Activated CD8-positive, alpha-beta memory T cell treated with anti-CD3 and anti-CD28 coated beads, Interleukin-2, amount 10 ng/mL, durations not matched to agents 7 days and 5 days (primary cell): Measurements from ENCODE around the gene CACNA1E. TPM values are rescaled to one million over a fixed set of nuclear protein-coding genes. Genes with fewer than 3 reads are reported as not detected.
"Not testable (repeated sequence)": the region's sequence is repeated elsewhere in the genome, so short reads cannot be mapped to it uniquely, and the experiment has no call there.

Experiments
- ATAC-seq: fragments of 150-1000 bp; cut with Tn5 transposase; one replicate; pipeline ENCODE4 v1.10.0; 2021; ENCODE audit warnings: moderate library complexity
- CTCF ChIA-PET: fragments of 350-600 bp; sonication (Branson Sonifier 250); formaldehyde crosslinking; loops from one replicate; lab custom pipeline; 2021; ENCODE audit warnings: antibody characterized with exemption; lab: Charles Lee
- DNase-seq: peaks from one replicate; pipeline ENCODE4 v3.0.0-alpha.2; 2020
- H3K27ac Mint-ChIP-seq: one replicate; pipeline ENCODE4 v1.8.0; 2021; ENCODE audit warnings: mild to moderate bottlenecking, mixed read lengths
- H3K27me3 Mint-ChIP-seq: one replicate; pipeline ENCODE4 v1.8.0; 2021; ENCODE audit warnings: mixed read lengths
- H3K36me3 Mint-ChIP-seq: one replicate; pipeline ENCODE4 v1.8.0; 2021; ENCODE audit warnings: mild to moderate bottlenecking, mixed read lengths
- H3K4me1 Mint-ChIP-seq: one replicate; pipeline ENCODE4 v1.8.0; 2021; ENCODE audit warnings: mixed read lengths
- H3K4me3 Mint-ChIP-seq: one replicate; pipeline ENCODE4 v1.8.0; 2021; ENCODE audit warnings: mild to moderate bottlenecking, moderate library complexity, mixed read lengths
- H3K9me3 Mint-ChIP-seq: one replicate; pipeline ENCODE4 v1.8.0; 2022; ENCODE audit warnings: low read depth, mixed read lengths
- total RNA-seq, 2 experiments: library from RNA; stranded (reverse); gene quantifications; one replicate each; pipeline ENCODE4 v1.2.3, GENCODE V29; 2021

Gene CACNA1E
- total RNA-seq, 2 experiments from 2014 or later = not detected

DNA sequence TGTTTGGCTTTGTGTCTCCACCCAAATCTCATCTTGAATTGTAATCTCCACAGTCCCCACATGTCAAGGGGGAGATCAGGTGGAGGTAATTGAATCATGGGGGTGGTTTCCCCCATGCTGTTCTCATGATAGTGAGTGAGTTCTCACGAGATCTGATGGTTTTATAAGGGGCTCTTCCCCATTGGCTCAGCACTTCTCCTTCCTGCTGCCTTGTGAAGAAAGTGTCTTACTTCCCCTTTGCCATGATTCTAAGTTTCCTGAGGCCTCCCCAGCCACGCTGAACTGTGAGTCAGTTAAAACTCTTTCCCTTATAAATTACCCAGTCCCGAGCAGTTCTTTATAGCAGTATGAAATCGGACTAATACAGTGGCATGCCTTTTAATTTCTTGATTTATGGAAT, 59.1 kb downstream of the CACNA1E start:
- H3K4me1 Mint-ChIP-seq, H3K4me3 Mint-ChIP-seq, H3K9me3 Mint-ChIP-seq, H3K36me3 Mint-ChIP-seq, H3K27ac Mint-ChIP-seq, CTCF ChIA-PET, DNase-seq, ATAC-seq: not testable (repeated sequence)
- peaks cover 37% of the 10 kb centered on the region for H3K27me3 Mint-ChIP-seq

DNA sequence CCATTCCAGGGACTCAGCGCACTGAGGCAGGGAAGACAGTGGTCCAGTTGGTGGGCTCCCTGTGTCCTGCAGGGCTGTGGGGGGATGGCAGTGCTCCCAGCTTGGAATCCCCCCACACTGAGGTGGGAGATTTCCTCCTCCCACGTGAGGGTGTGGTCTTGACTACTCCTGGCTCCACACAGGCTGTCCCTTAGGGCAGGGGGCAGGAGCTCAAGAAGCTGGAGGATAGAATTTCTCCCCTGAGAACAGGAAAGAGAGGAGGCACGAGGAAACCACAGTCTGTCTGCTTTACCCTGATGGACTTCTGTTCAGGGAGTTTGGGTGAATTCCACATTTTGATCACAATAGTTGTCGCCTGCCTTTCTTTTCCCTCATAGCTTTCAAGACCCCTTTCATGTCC, 62.1 kb downstream of the CACNA1E start:
- CTCF ChIA-PET = no interaction called here
- Mint-ChIP-seq H3K27me3 (peaks cover 16% of the 10 kb centered on the region), H3K4me1 (no peaks in the 10 kb centered on the region), H3K4me3 (no peak overlapping the region), H3K36me3 (no peaks in the 10 kb centered on the region), H3K27ac (no peak overlapping the region), H3K9me3 (no peaks in the 10 kb centered on the region)
- DNase-seq (no peak), ATAC-seq (no peak)

DNA sequence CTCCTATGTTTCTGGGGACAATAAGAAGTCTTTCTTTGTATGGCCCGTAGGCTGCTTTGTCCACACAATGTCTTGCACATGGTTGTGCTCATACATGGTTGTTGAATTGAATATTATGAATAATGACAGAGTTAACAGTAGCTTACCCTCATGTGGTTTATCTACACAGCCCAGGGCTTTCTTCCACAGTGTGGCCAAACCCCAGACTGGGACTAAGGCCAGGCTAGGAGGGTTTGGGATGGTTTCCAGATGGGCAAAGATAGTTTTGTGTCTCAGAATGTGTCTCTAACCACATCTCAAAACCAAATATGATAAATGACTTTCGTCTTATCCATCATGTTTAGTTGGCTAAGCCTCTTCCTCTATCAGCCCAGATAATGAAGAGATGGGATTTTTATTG, 65.2 kb downstream of the CACNA1E start:
- Mint-ChIP-seq H3K4me3 (no peak overlapping the region), H3K27ac (no peak overlapping the region), H3K4me1 (no peaks in the 10 kb centered on the region), H3K36me3 (no peaks in the 10 kb centered on the region), H3K27me3 (peaks cover 12% of the 10 kb centered on the region), H3K9me3 (no peaks in the 10 kb centered on the region)
- DNase-seq (no peak), ATAC-seq (no peak)
- CTCF ChIA-PET = interaction anchor here (0.6 kb wide), 1 partner anchor 13 kb away, joined by 3 read pairs; no protein-coding TSS in a partner anchor

DNA sequence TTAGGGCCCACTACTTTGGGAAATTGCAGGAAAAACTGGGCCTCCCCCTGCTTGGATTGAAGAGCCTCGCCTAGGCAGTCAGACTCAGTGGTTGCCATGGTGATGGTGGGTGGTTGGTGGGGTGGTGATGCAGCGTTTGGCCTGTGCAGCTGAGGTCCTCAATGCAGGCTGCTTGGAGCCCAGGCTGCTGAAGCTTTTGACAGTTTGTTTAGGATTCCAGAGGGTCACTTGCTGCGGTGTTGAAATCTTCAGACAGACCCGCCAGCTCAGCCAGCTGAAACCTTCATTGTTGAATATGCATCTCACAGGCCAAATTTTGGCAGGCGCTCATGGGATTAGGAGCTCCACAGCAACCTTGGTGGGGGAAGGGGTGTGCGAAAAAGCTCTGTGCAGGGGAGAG, 67.9 kb downstream of the CACNA1E start:
- Mint-ChIP-seq H3K4me1 (no peaks in the 10 kb centered on the region), H3K27ac (no peak overlapping the region), H3K36me3 (no peaks in the 10 kb centered on the region), H3K27me3 (no peaks in the 10 kb centered on the region), H3K4me3 (no peak overlapping the region), H3K9me3 (no peaks in the 10 kb centered on the region)
- CTCF ChIA-PET = no interaction called here
- DNase-seq (no peak), ATAC-seq (no peak)

DNA sequence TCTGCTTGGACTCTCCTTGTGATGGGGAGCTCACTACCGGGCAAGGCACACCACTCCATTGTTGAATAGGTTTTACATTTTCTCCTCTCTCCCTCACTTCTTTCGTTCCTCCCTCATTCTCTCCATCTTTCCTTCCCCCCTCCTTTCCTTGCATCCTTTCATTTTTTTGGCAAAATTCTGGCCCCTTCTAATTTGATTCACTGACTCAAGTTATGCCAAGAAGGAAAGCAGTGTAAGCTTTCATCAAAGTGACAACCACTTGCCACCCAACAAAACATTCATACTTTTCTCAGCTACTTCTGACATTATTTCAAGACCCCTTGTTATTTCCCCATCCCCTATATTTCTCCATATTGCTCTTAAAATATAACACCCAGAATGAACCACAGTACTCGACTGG, 68.4 kb downstream of the CACNA1E start:
- DNase-seq = no peak
- H3K9me3 Mint-ChIP-seq = no peaks in the 10 kb centered on the region
- CTCF ChIA-PET = no interaction called here
- H3K27me3 Mint-ChIP-seq = no peaks in the 10 kb centered on the region
- H3K27ac Mint-ChIP-seq = no peak overlapping the region
- no peak overlapping the region for H3K4me3 Mint-ChIP-seq
- H3K4me1 Mint-ChIP-seq = no peaks in the 10 kb centered on the region
- ATAC-seq = no peak
- H3K36me3 Mint-ChIP-seq = no peaks in the 10 kb centered on the region

DNA sequence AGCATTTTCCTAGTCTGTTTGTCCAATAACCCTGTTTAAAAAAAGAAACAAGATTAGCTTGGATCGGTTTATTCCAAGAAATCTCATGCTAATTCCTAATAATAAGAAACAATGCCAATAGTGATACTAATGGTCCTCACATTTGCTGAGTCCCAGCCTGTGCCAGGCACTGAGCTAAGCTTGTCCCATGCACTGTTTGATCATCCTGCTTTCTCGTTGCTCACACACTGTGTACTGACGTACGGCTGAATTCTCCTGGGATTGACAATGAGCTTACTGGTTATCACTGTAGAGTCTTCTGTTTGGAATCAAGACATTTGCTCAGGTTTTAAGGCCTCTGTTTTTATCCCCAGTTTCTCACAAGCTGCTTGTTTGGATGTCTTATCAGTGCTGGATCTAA, 71.1 kb downstream of the CACNA1E start:
- ATAC-seq = no peak
- no peak overlapping the region for H3K4me3 Mint-ChIP-seq
- no peaks in the 10 kb centered on the region for H3K36me3 Mint-ChIP-seq

DNA sequence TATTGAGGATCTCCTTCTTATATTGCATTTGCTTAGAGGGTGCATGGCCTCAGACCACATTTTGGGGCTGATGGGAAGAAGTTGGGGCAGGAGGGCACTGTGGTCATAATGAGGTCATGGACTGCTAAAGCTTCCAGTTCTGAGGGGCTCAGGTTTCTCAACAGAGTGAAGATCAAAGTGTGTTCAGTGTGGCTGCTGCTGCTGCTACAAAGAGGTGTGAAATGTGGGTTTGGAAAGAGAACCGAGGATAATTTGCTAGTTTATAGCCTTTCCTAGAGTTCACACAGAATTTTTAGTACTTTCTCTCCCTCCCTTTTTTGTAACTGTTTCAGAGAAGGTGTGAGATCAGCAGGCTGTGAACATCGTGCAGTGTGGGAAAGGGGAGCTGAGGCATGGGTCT, 73.3 kb downstream of the CACNA1E start:
- peaks cover 4% of the 10 kb centered on the region for H3K27me3 Mint-ChIP-seq

More for the DNA sequence above, 71.1 kb downstream of the CACNA1E start:
- H3K27ac Mint-ChIP-seq = no peak overlapping the region
- no peaks in the 10 kb centered on the region for H3K9me3 Mint-ChIP-seq
- CTCF ChIA-PET = no interaction called here
- H3K27me3 Mint-ChIP-seq = no peaks in the 10 kb centered on the region
- no peaks in the 10 kb centered on the region for H3K4me1 Mint-ChIP-seq
- no peak for DNase-seq

DNA sequence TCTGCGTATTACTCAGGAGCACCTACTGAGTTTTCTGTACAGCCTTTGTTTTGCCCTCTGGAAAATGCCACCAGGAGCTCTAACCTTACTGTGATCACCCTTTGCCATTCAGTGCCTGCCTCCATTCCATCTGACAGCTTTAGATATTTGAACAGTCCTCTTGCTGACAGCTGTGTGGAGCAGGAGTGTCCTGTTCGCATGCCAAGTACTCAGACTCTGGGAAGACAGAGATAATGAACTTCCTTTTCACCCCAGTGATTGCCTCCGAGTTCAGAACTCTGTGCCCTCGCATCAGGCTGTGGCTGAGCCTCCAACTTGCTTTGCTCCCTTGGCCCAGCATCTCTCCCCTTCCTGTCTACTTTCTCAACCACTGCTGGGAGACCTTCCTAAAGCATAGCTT, 74.0 kb downstream of the CACNA1E start:
- no peak for ATAC-seq
- no peaks in the 10 kb centered on the region for H3K9me3 Mint-ChIP-seq
- no peak overlapping the region for H3K27ac Mint-ChIP-seq
- DNase-seq = no peak
- H3K27me3 Mint-ChIP-seq = peaks cover 4% of the 10 kb centered on the region
- CTCF ChIA-PET = no interaction called here
- H3K4me3 Mint-ChIP-seq = no peak overlapping the region
- no peaks in the 10 kb centered on the region for H3K4me1 Mint-ChIP-seq
- no peaks in the 10 kb centered on the region for H3K36me3 Mint-ChIP-seq

More for the DNA sequence above, 73.3 kb downstream of the CACNA1E start:
- no peak overlapping the region for H3K27ac Mint-ChIP-seq
- CTCF ChIA-PET = no interaction called here
- ATAC-seq = no peak
- no peaks in the 10 kb centered on the region for H3K36me3 Mint-ChIP-seq
- no peaks in the 10 kb centered on the region for H3K9me3 Mint-ChIP-seq
- DNase-seq = no peak
- H3K4me1 Mint-ChIP-seq = no peaks in the 10 kb centered on the region
- no peak overlapping the region for H3K4me3 Mint-ChIP-seq

DNA sequence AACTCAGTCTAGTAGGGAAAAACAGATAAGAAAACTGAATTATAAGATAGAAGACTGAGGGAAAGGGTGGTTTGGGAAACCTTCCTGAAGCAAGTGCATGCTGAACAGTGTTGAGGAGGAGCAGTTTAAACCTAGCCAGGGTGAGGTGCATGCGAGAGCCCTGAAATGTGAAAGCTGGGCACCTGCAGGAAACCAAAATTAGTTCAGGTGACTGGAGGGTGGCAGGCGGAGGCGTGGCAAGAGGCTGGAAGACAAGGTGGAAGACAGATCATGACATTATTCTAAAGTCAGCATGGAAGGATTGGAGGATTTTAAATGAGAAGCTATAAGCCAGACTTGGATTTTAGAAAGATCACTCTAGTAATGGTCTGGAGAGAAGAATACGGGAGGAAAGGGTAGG, 75.1 kb downstream of the CACNA1E start:
- ATAC-seq (no peak), DNase-seq (no peak)
- no peaks in the 10 kb centered on the region for H3K4me1 Mint-ChIP-seq
- no peaks in the 10 kb centered on the region for H3K9me3 Mint-ChIP-seq
- H3K4me3 Mint-ChIP-seq = no peak overlapping the region
- peaks cover 4% of the 10 kb centered on the region for H3K27me3 Mint-ChIP-seq
- H3K27ac Mint-ChIP-seq = no peak overlapping the region
- no peaks in the 10 kb centered on the region for H3K36me3 Mint-ChIP-seq
- CTCF ChIA-PET = no interaction called here

DNA sequence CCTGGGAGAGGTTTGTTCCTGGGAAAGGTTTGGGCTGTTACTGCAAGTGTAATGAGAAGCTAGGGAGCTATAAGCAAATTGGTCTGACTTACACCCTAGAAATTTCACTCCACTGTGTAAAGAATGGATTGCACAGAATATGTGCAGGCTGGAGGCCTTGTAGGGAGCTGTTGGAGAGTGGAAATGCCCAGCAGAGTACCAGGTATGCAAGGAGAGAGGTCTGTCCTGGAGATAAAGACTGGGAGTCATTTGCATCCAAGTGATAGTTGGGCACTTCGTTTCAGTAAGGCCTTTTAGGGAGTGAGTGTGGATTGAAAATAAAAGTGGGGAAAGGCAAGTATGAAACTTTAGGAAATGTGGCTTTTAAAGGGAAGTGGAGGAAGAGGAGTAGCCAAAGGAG, 75.8 kb downstream of the CACNA1E start:
- Mint-ChIP-seq H3K9me3 (no peaks in the 10 kb centered on the region), H3K4me1 (no peaks in the 10 kb centered on the region), H3K27me3 (peaks cover 9% of the 10 kb centered on the region), H3K4me3 (no peak overlapping the region), H3K36me3 (no peaks in the 10 kb centered on the region), H3K27ac (no peak overlapping the region)
- ATAC-seq (no peak), DNase-seq (no peak)
- CTCF ChIA-PET = no interaction called here

DNA sequence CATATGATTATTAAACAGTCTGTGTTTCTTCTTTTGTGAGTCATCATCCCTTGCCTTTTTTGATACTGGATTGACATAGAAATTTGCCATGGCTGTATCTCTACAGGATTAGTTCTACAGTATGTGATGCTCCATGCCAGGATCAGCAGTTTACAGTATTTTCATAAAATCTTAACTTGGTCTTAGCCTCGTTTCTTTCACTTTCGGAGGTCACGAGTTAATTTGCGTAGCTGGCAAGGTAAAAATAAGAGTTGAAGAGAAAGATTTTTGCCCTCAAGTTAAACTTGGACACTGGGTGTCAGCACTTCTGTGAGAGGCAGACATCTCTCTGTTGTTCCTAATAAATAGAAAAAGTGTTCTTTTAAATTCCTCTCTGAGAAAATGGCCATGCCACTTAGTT, 79.1 kb downstream of the CACNA1E start:
- H3K4me3 Mint-ChIP-seq = no peak overlapping the region
- ATAC-seq (no peak), DNase-seq (no peak)
- H3K36me3 Mint-ChIP-seq = no peaks in the 10 kb centered on the region
- H3K27me3 Mint-ChIP-seq = peaks cover 25% of the 10 kb centered on the region
- H3K27ac Mint-ChIP-seq = no peak overlapping the region
- no peaks in the 10 kb centered on the region for H3K9me3 Mint-ChIP-seq
- H3K4me1 Mint-ChIP-seq = no peaks in the 10 kb centered on the region
- CTCF ChIA-PET = interaction anchor here (0.6 to 1.0 kb wide), 2 partner anchors 14 to 519 kb away, joined by 3 read pairs; no protein-coding TSS in a partner anchor

DNA sequence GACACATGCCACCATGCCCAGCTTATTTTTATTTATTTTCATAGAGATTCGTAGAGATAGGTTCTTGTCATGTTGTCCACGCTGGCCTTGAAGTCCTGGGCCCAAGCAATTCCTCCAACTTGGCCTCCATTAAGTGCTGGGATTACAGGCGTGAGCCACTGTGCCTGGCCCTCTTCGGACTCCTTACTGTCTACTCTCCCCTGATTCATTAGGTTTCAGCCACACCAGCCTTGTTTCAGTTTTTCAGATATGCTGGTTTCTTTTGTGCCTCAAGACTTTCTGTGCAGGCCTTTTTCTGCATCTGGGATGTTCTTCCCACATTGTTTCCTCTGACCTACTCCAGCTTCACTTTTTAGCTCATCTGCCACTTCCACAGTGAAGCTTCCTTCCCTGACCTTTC, 85.4 kb downstream of the CACNA1E start:
- DNase-seq = no peak
- no peak overlapping the region for H3K4me3 Mint-ChIP-seq
- CTCF ChIA-PET = no interaction called here
- no peak for ATAC-seq
- H3K9me3 Mint-ChIP-seq = no peaks in the 10 kb centered on the region
- H3K4me1 Mint-ChIP-seq = no peaks in the 10 kb centered on the region
- H3K27me3 Mint-ChIP-seq = peaks cover 27% of the 10 kb centered on the region
- H3K36me3 Mint-ChIP-seq = no peaks in the 10 kb centered on the region
- no peak overlapping the region for H3K27ac Mint-ChIP-seq

DNA sequence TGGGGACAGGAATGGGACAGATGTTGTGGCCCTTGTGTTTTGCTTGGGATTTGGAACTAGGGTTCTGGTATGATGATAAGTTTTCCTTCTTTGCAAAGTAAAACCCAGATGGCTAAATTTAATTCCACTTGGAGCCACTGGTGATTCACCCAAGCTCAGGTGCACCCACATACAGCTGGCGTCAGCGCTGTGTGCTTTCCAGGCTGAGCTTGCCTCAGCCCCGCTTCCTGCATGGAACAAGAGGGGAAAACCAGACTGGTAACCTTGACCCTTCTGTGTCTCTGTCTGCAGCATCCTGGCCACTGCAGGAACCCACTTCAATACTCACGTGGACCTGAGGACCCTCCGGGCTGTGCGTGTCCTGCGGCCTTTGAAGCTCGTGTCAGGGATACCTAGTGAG, 94.2 kb downstream of the CACNA1E start:
- H3K4me3 Mint-ChIP-seq = no peak overlapping the region
- no peaks in the 10 kb centered on the region for H3K36me3 Mint-ChIP-seq
- CTCF ChIA-PET = no interaction called here
- peaks cover 7% of the 10 kb centered on the region for H3K27me3 Mint-ChIP-seq
- no peaks in the 10 kb centered on the region for H3K9me3 Mint-ChIP-seq
- no peaks in the 10 kb centered on the region for H3K4me1 Mint-ChIP-seq
- ATAC-seq = no peak
- DNase-seq = no peak
- no peak overlapping the region for H3K27ac Mint-ChIP-seq

DNA sequence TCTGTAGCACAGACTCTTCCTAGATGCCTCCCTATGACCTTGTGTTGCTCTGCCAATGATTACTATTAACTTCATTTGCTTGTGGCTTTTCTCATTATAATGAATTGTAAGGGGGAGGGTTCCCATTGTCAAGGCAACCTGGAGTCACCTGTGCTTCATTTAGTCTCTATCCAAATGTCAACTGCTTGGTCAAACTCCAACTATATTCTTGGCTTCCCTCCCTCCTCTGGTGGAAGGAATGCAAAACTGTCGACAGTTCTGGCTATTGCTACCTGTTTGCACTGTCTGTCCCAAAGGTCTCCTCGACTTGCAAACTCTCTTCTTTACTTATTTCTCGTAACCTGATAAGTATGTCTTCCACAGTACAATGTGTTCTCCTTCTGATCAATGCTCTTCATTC, 100.3 kb downstream of the CACNA1E start:
- Mint-ChIP-seq H3K36me3 (no peaks in the 10 kb centered on the region), H3K4me3 (no peak overlapping the region), H3K4me1 (no peaks in the 10 kb centered on the region), H3K27ac (no peak overlapping the region), H3K27me3 (peaks cover 7% of the 10 kb centered on the region), H3K9me3 (no peaks in the 10 kb centered on the region)
- ATAC-seq (no peak), DNase-seq (no peak)
- CTCF ChIA-PET = no interaction called here

DNA sequence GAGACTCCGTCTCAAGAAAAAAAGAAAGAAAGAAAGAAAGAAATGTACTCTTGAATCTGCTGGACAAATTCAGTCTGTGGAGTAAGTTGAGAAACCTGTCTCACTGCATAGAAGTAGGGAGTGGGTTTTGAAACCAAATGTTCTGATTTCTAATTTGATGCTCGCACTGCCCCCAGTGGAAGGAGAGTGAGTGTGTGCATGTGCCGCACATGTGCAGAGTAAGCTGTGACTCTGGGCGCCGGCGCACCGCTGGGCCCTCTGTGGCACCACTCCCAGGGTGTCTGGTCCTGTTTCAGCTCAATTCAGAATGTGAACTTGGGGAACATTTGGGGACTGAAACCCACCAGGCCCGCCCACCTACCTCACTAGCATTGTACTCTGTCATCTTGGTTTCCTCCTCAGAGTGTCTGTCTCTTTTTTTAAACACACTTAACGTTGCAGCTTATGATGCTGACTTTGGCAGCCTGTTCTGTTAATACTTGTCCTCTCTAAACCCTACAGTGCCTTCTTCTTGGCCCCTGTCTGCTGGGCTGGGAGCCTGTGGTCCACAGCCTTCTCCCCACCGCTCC, 104.6 kb downstream of the CACNA1E start:
- H3K36me3 Mint-ChIP-seq = no peaks in the 10 kb centered on the region
- peaks cover 18% of the 10 kb centered on the region for H3K27me3 Mint-ChIP-seq
- H3K9me3 Mint-ChIP-seq = no peaks in the 10 kb centered on the region
- DNase-seq = no peak
- no peak overlapping the region for H3K27ac Mint-ChIP-seq
- no peaks in the 10 kb centered on the region for H3K4me1 Mint-ChIP-seq
- CTCF ChIA-PET = no interaction called here
- ATAC-seq = no peak
- no peak overlapping the region for H3K4me3 Mint-ChIP-seq
